Subcutaneous adipose tissue (tissue), 4 donors: ENCODE measurements around the gene VSIG10L. TPM values are rescaled to one million over a fixed set of nuclear protein-coding genes. Genes with fewer than 3 reads are reported as not detected.

Source experiments
- total RNA-seq, 4 donors: library from RNA; depleted of rRNA; stranded (reverse); fragments of >200 nt; gene quantifications; one replicate each; pipeline ENCODE4 v1.1.0, GENCODE V29; 2016
- TF ChIP-seq, protein P1 (sequence below): fragments of 450-650 bp; IDR thresholded peaks from one replicate; pipeline ENCODE4 v1.5.1; 2016; ENCODE audit warnings: low read depth, mild to moderate bottlenecking, control low read depth, antibody characterized with exemption, moderate library complexity

The VSIG10L gene
- total RNA-seq, 4 donors from 2014 or later: 0.44 to 1.4 (median 0.61) TPM

- TF ChIP-seq, protein P1, sequence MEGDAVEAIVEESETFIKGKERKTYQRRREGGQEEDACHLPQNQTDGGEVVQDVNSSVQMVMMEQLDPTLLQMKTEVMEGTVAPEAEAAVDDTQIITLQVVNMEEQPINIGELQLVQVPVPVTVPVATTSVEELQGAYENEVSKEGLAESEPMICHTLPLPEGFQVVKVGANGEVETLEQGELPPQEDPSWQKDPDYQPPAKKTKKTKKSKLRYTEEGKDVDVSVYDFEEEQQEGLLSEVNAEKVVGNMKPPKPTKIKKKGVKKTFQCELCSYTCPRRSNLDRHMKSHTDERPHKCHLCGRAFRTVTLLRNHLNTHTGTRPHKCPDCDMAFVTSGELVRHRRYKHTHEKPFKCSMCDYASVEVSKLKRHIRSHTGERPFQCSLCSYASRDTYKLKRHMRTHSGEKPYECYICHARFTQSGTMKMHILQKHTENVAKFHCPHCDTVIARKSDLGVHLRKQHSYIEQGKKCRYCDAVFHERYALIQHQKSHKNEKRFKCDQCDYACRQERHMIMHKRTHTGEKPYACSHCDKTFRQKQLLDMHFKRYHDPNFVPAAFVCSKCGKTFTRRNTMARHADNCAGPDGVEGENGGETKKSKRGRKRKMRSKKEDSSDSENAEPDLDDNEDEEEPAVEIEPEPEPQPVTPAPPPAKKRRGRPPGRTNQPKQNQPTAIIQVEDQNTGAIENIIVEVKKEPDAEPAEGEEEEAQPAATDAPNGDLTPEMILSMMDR: no peak
These were observed 15.5 kb downstream of the VSIG10L start for GRCh38 chr19:51326216-51327065.

DNA sequence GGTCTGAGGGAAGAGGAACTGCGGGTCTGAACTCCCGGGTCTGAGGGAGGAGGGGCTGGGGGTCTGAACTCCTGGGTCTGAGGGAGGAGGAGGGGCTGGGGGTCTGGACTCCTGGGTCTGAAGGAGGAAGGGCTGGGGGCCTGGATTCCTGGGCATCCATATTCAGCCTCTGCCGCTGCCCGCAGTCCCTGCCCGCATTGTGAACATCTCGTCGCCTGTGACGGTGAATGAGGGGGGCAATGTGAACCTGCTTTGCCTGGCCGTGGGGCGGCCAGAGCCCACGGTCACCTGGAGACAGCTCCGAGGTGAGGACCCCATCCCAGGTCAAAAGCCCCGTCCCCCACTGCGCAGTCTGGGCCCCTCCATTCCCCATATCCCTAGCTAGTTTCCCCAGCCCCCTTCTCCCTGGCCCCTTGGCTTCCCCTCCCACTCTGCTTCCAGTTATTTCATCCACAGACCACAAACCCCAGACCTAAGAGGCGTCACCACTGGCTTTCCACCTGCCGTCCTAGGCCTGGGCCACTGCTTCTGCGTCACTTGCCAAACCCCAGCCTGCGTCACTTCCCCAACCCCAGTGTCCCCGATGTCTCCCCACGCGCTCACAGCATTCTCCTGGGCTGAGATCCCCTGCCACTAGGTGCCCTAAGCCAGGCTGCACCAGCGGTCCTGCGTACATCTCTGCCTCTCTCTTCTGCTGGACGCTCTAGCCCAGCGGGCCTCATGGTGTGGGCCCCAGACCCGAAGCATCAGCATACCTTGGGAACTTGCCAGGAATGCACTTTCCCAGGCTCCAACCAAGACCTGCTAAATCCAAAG is 16.6 kb downstream of the VSIG10L start:
- TF ChIP-seq, protein P1: no peak

DNA sequence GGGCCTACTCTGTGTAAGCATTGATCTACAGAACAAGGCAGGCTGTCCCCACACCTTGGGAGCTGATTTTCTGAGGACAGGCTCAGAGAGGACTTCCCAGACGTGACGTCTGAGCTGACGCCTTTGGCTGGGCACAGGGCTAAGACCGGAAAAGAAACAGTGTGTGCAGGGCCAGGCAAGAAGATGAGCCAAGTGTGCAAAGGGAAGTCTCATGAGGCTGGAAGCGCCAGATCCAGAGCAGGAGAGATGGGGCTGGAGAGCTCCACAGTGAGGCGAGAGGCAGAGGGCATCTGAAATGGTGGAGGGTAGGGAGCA is 17.8 kb downstream of the VSIG10L start:
- TF ChIP-seq, protein P1: no peak

DNA sequence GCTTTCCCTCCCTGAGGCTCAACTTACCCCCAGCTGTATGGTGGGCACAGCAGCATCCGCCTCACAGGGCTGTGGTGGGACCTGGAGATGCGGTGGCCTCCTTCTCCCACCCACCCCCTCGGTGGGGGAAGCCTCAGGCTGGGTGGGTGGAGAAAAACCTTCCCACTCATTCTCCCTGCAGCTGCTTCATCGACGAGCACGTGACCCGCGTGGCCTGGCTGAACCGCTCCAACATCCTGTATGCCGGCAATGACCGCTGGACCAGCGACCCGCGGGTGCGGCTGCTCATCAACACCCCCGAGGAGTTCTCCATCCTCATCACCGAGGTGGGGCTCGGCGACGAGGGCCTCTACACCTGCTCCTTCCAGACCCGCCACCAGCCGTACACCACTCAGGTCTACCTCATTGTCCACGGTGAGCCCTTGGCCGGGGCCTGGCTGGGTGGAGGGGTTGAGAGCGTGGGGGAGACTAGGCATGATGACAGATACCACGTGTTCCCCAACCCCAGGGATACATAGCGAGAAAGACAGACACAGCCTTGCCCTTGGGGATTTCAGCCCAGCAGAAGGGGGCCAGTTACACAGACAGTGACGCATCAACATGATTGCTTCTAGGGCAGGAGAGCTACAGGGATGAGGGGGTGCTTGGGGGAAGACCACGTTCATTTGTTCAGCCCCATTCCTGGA is 18.3 kb downstream of the VSIG10L start:
- TF ChIP-seq, protein P1: no peak

DNA sequence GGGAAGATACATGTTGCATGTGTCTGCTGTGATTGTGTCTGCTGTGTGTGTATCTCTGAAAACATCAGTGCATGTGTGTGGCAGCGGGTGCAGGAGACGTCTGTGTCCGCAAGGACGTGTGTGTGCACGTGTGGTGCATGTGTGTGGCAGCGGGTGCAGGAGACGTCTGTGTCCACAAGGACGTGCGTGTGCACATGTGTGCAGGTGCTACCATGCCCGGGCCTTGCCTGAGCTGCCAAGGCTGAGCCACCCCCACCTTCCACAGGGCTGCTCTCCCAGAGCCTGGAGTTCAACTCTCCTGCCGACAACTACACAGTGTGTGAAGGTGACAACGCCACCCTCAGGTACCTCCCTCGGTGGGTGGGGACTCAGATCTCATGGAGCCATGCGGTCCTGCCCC is 20.1 kb downstream of the VSIG10L start:
- TF ChIP-seq, protein P1: no peak

GRCh38 chr19:51320280-51320657 is 21.7 kb downstream of the VSIG10L start:
- TF ChIP-seq, protein P1: no peak
